HEK293T (cell line): ENCODE measurements around the gene DHX9.

ENCODE experiments used
- CTCF ChIA-PET: fragments of 350-600 bp; formaldehyde crosslinking; extraction: SDS; loops from one replicate; lab custom pipeline; 2021; ENCODE audit warnings: antibody characterized with exemption, inconsistent platforms; lab: Yijun Ruan, JAX
- POLR2A ChIA-PET: fragments of 350-600 bp; formaldehyde crosslinking; extraction: SDS; loops from one replicate; lab custom pipeline; 2020; ENCODE audit warnings: antibody characterized with exemption, inconsistent platforms; lab: Yijun Ruan, JAX
- DNase-seq: peaks from one replicate; pipeline ENCODE4 v3.0.0; 2012; ENCODE audit warnings: mixed read lengths; ENCODE audit errors: extremely low spot score
- ARNT ChIP-seq: fragments of 450-650 bp; IDR thresholded peaks from 2 replicates; pipeline ENCODE4 v1.6.1; 2017; ENCODE audit warnings: mild to moderate bottlenecking
- BHLHE40 ChIP-seq: fragments of 450-650 bp; IDR thresholded peaks from 2 replicates; pipeline ENCODE4 v1.6.1; 2016; ENCODE audit warnings: mild to moderate bottlenecking, moderate library complexity, borderline replicate concordance
- CTBP1 ChIP-seq: fragments of 450-650 bp; IDR thresholded peaks from 2 replicates; pipeline ENCODE4 v1.6.1; 2016; ENCODE audit warnings: borderline replicate concordance
- ELF4 ChIP-seq: fragments of 450-650 bp; IDR thresholded peaks from 2 replicates; pipeline ENCODE4 v1.6.1; 2017; ENCODE audit warnings: antibody characterized with exemption
- FOXA1 ChIP-seq: fragments of 450-650 bp; IDR thresholded peaks from 2 replicates; pipeline ENCODE4 v1.6.1; 2016; ENCODE audit warnings: mild to moderate bottlenecking
- FOXK2 ChIP-seq: fragments of 450-650 bp; IDR thresholded peaks from 2 replicates; pipeline ENCODE4 v1.6.1; 2016; ENCODE audit warnings: mild to moderate bottlenecking
- FOXM1 ChIP-seq: fragments of 450-650 bp; IDR thresholded peaks from 2 replicates; pipeline ENCODE4 v1.6.1; 2017; ENCODE audit warnings: mild to moderate bottlenecking, borderline replicate concordance
- HDGF ChIP-seq: fragments of 450-650 bp; IDR thresholded peaks from 2 replicates; pipeline ENCODE4 v1.6.1; 2017; ENCODE audit warnings: antibody characterized with exemption, borderline replicate concordance
- L3MBTL2 ChIP-seq: fragments of 450-650 bp; conservative IDR thresholded peaks from 2 replicates; pipeline ENCODE4 v1.6.1; 2016; ENCODE audit warnings: mild to moderate bottlenecking
- LEF1 ChIP-seq: fragments of 450-650 bp; IDR thresholded peaks from 2 replicates; pipeline ENCODE4 v1.6.1; 2017; ENCODE audit warnings: mild to moderate bottlenecking, borderline replicate concordance
- NFRKB ChIP-seq: fragments of 450-650 bp; IDR thresholded peaks from 2 replicates; pipeline ENCODE4 v1.6.1; 2016; ENCODE audit warnings: mild to moderate bottlenecking, moderate library complexity
- SP1 ChIP-seq: fragments of 450-650 bp; IDR thresholded peaks from 2 replicates; pipeline ENCODE4 v1.6.1; 2017
- SUZ12 ChIP-seq: fragments of 450-650 bp; IDR thresholded peaks from 2 replicates; pipeline ENCODE4 v1.6.1; 2016; ENCODE audit warnings: mild to moderate bottlenecking
- TARDBP ChIP-seq: fragments of 450-650 bp; IDR thresholded peaks from 2 replicates; pipeline ENCODE4 v1.6.1; 2016
- ZNF384 ChIP-seq: fragments of 450-650 bp; IDR thresholded peaks from 2 replicates; pipeline ENCODE4 v1.6.1; 2016
- TF ChIP-seq, protein P1 (sequence below): fragments of 450-650 bp; IDR thresholded peaks from 2 replicates; pipeline ENCODE4 v1.6.1; 2016

DHX9 gene

GRCh38 chr1:182811975-182812722 is 27.0 kb upstream of the DHX9 start:
- POLR2A ChIA-PET = no interaction called here

DNA sequence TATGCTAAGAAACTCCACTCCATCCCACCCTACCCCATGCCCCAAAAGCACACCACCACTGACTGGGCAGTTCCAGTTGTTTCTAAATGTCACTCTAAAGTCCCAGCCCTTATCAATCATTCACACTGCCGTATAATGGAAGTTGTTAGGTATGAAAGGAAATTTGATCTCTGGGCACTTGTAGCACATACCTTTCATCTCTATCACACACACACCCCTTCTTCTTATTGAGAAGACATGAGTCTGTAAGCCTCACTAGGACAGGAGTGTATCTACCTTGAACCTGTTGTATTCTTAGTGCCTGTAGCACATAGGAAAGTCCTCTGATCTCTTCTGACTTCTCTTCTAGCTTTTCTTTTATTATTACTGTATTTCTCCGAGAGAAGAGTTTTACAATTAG is 22.3 kb upstream of the DHX9 start:
- DNase-seq = no peak
- CTCF ChIA-PET = no interaction called here
- POLR2A ChIA-PET = no interaction called here
- TF ChIP-seq BHLHE40 = no peak
- TF ChIP-seq FOXM1 = no peak
- no peak for TF ChIP-seq ELF4
- TF ChIP-seq NFRKB = no peak
- TF ChIP-seq L3MBTL2 = no peak
- no peak for TF ChIP-seq CTBP1

More at GRCh38 chr1:182811975-182812722, 27.0 kb upstream of the DHX9 start:
- CTCF ChIA-PET = no interaction called here
- TF ChIP-seq TARDBP (no peak), ARNT (no peak), FOXK2 (no peak)
- DNase-seq = no peak

- DNase-seq = no peak
- ChIA-PET POLR2A (no interaction called here), CTCF (no interaction called here)
- TF ChIP-seq ZNF384 (no peak), TARDBP (no peak), HDGF (no peak), LEF1 (no peak), FOXA1 (no peak)
- TF ChIP-seq, protein P1, sequence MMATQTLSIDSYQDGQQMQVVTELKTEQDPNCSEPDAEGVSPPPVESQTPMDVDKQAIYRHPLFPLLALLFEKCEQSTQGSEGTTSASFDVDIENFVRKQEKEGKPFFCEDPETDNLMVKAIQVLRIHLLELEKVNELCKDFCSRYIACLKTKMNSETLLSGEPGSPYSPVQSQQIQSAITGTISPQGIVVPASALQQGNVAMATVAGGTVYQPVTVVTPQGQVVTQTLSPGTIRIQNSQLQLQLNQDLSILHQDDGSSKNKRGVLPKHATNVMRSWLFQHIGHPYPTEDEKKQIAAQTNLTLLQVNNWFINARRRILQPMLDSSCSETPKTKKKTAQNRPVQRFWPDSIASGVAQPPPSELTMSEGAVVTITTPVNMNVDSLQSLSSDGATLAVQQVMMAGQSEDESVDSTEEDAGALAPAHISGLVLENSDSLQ = no peak
Observed at GRCh38 chr1:182817802-182818201, 21.3 kb upstream of the DHX9 start.

DNA sequence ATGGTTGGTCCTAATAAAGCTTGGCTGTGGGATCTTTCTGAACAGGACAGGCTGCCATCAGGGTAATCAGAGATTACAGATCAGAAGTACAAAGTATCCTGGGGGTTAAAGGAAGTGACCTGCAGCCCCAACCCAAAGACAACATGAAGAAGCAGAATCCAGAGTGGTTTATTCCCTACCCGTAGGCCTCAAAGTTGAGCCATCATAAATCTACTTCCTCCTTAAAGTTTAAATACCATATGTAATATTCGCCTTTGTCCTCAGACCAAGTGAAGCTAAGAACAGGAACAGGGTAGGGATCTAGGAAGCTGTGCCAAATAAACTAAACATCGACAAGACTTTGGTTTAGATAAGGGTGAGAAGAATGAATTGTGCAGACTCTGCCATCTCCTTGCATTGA is 15.9 kb upstream of the DHX9 start:
- DNase-seq = no peak
- TF ChIP-seq CTBP1 = no peak
- no peak for TF ChIP-seq ARNT
- no peak for TF ChIP-seq ZNF384
- TF ChIP-seq FOXK2 = no peak
- no peak for TF ChIP-seq NFRKB
- no peak for TF ChIP-seq SP1
- TF ChIP-seq, protein P1 = no peak
- no peak for TF ChIP-seq TARDBP
- no peak for TF ChIP-seq FOXA1
- no peak for TF ChIP-seq FOXM1
- TF ChIP-seq HDGF = no peak
- no peak for TF ChIP-seq LEF1
- TF ChIP-seq L3MBTL2 = no peak
- no peak for TF ChIP-seq ELF4
- TF ChIP-seq SUZ12 = no peak
- TF ChIP-seq BHLHE40 = no peak
- ChIA-PET POLR2A (no interaction called here), CTCF (no interaction called here)

DNA sequence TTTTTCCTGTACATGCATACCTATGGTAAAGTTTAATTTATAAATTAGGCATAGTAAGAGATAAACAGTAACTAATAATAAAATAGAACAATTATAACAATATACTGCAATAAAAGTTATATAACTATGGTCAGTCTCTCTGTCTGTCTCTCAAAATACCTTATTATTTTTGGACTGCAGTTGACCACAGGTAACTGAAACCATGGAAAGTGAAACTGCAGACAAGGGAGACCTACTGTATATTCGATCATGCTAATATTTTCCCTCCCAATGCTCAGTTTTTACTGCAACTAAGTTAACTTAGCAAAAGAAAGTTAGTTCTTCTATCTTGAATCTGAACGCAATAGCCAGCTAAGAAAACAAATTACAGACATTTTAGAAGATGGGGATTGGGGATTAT is 12.3 kb upstream of the DHX9 start:
- ChIA-PET POLR2A (interaction anchor here (1.8 kb wide), 1 partner anchor 13 kb away, joined by 4 read pairs; no protein-coding TSS in a partner anchor), CTCF (no interaction called here)
- DNase-seq = no peak
- no peak for TF ChIP-seq SP1
- TF ChIP-seq SUZ12 = no peak
- no peak for TF ChIP-seq TARDBP
- TF ChIP-seq HDGF = no peak
- TF ChIP-seq L3MBTL2 = no peak
- TF ChIP-seq BHLHE40 = no peak
- no peak for TF ChIP-seq ZNF384
- no peak for TF ChIP-seq FOXM1

GRCh38 chr1:182829285-182829932 is 9.7 kb upstream of the DHX9 start:
- ChIA-PET POLR2A (no interaction called here), CTCF (interaction anchor here (0.7 to 1.0 kb wide), 3 partner anchors 45 to 231 kb away, joined by 3 read pairs; no protein-coding TSS in a partner anchor)
- DNase-seq = no peak
- TF ChIP-seq FOXA1 = no peak
- TF ChIP-seq TARDBP = no peak
- no peak for TF ChIP-seq HDGF
- no peak for TF ChIP-seq BHLHE40
- no peak for TF ChIP-seq ARNT
- TF ChIP-seq ELF4 = no peak
- TF ChIP-seq SP1 = no peak
- TF ChIP-seq, protein P1 = no peak
- TF ChIP-seq ZNF384 = no peak
- TF ChIP-seq L3MBTL2 = no peak
- no peak for TF ChIP-seq NFRKB
- no peak for TF ChIP-seq SUZ12
- TF ChIP-seq FOXM1 = no peak
- no peak for TF ChIP-seq LEF1
